K562 (cell line): Measurements from ENCODE around the gene CEACAM8. TPM values are rescaled to one million over a fixed set of nuclear protein-coding genes. Genes with fewer than 3 reads are reported as not detected.

Experiments
- ATAC-seq: fragments of 200-7000 bp; cut with Tn5 transposase; 3 replicates; pipeline ENCODE4 v1.9.1; 2020; ENCODE audit warnings: moderate library complexity
- BruUV-seq: library from RNA; stranded (reverse); fragments of 400-500 nt; replicated peaks from 2 replicates; lab custom pipeline; 2021; lab: Mats Ljungman, UMichigan
- CTCF ChIA-PET: fragments of 300-600 bp; formaldehyde crosslinking; extraction: SDS; loops from one replicate; lab custom pipeline; 2021; ENCODE audit warnings: low intra/inter-chr PET ratio; lab: Yijun Ruan, JAX
- POLR2A ChIA-PET: fragments of 300-600, 350-650 bp; sonication (Branson Sonifier 250); formaldehyde crosslinking; extraction: SDS; loops from one replicate; lab custom pipeline; 2021; ENCODE audit warnings: antibody characterized with exemption, inconsistent platforms; lab: Yijun Ruan, JAX
- DNase-seq, 4 experiments: peaks; one replicate each; pipeline versions ENCODE4 v3.0.0 to v3.0.0-alpha.2; 2011 to 2018; ENCODE audit warnings: low spot score in 3 of 4, mixed read lengths in 3 of 4; ENCODE audit errors: extremely low read depth in 1 of 4
- FAIRE-seq: peaks from 2 replicates; lab custom pipeline; 2011; peaks lifted over from hg19 to GRCh38; lab: Jason Lieb, UNC
- H2AFZ ChIP-seq: 2 replicates; pipeline ENCODE4 v1.6.0; 2011; ENCODE audit warnings: low read depth, low read length, control low read depth, inconsistent platforms
- H3K27ac ChIP-seq: fragments of 200-600 bp; 3 replicates; pipeline ENCODE4 v1.8.0; 2011; ENCODE audit warnings: low read depth, mild to moderate bottlenecking, control low read depth, inconsistent platforms, low read length, moderate library complexity, mixed read lengths; ENCODE audit errors: extremely low read depth
- H3K27me3 ChIP-seq, 2 experiments: fragments of 300-600 bp in 1 of 2; 2 replicates in 1 of 2; 3 replicates in 1 of 2; pipeline versions ENCODE4 v1.6.0 to v1.8.0; 2011; ENCODE audit warnings: inconsistent platforms in 2 of 2, low read length in 2 of 2, mild to moderate bottlenecking in 1 of 2, mixed read lengths in 1 of 2, moderate library complexity in 1 of 2; ENCODE audit not compliant: control insufficient read depth in 2 of 2, insufficient read depth in 2 of 2
- H3K36me3 ChIP-seq: fragments of 300-600 bp; 3 replicates; pipeline ENCODE4 v1.8.0; 2011; ENCODE audit warnings: mild to moderate bottlenecking, low read length, inconsistent platforms; ENCODE audit not compliant: control insufficient read depth, insufficient read depth
- H3K4me1 ChIP-seq, 2 experiments: fragments of 200-600 bp in 1 of 2; replicated peaks in 1 of 2; 2 replicates in 1 of 2; 3 replicates in 1 of 2; pipeline versions ENCODE4 v1.5.1 to v1.8.0; 2011; ENCODE audit warnings: inconsistent platforms in 2 of 2, low read length in 2 of 2, mild to moderate bottlenecking in 1 of 2, mixed read lengths in 1 of 2, moderate library complexity in 1 of 2; ENCODE audit not compliant: control insufficient read depth in 2 of 2, insufficient read depth in 2 of 2
- H3K4me2 ChIP-seq: 2 replicates; pipeline ENCODE4 v1.6.1; 2011; ENCODE audit warnings: low read length, control low read depth, inconsistent platforms, mixed read lengths; ENCODE audit not compliant: insufficient read depth
- H3K4me3 ChIP-seq: fragments of 200-600 bp; sonication (generic), shearing (Covaris generic); 2 replicates; pipeline ENCODE4 v1.5.1; 2016; ENCODE audit warnings: control low read depth, inconsistent platforms
- H3K79me2 ChIP-seq: fragments of 200-600 bp; 3 replicates; pipeline ENCODE4 v1.8.0; 2011; ENCODE audit warnings: low read length, inconsistent platforms; ENCODE audit not compliant: control insufficient read depth, insufficient read depth
- H3K9ac ChIP-seq, 2 experiments: 2 replicates each; pipeline versions ENCODE4 v1.6.0 to v1.6.1; 2011; ENCODE audit warnings: low read depth in 2 of 2, low read length in 2 of 2, control low read depth in 1 of 2, inconsistent platforms in 1 of 2, mild to moderate bottlenecking in 1 of 2, mixed read lengths in 1 of 2; ENCODE audit not compliant: insufficient read depth in 1 of 2
- H3K9me1 ChIP-seq: one replicate; pipeline ENCODE4 v1.6.0; 2011; ENCODE audit warnings: inconsistent platforms, mild to moderate bottlenecking, low read length, moderate library complexity; ENCODE audit not compliant: control insufficient read depth, insufficient read depth
- H3K9me3 ChIP-seq: replicated peaks from 2 replicates; pipeline ENCODE4 v1.5.1; 2011; ENCODE audit warnings: low read depth, low read length, inconsistent platforms; ENCODE audit not compliant: control insufficient read depth, insufficient read depth
- H4K20me1 ChIP-seq: replicated peaks from 2 replicates; pipeline ENCODE4 v1.6.1; 2011; ENCODE audit warnings: low read length, inconsistent platforms, mixed read lengths; ENCODE audit not compliant: control insufficient read depth, insufficient read depth
- ADNP ChIP-seq: fragments of 200-800 bp; sonication (Bioruptor generic); IDR thresholded peaks from 2 replicates; pipeline ENCODE4 v1.6.1; 2016; ENCODE audit warnings: missing genetic modification characterization, missing compliant biosample characterization
- MIER1 ChIP-seq: fragments of 450-650 bp; IDR thresholded peaks from 2 replicates; pipeline ENCODE4 v1.6.1; 2016; ENCODE audit warnings: antibody characterized with exemption, mild to moderate bottlenecking, low read depth
- REST ChIP-seq, 2 experiments: fragments of 450-650 bp; formaldehyde crosslinking in 1 of 2; IDR thresholded peaks; 2 replicates each; pipeline versions ENCODE4 v1.4.0 to v1.6.1; 2014 to 2020; ENCODE audit warnings: mild to moderate bottlenecking in 2 of 2, borderline replicate concordance in 1 of 2, low read depth in 1 of 2
- SPI1 ChIP-seq: IDR thresholded peaks from 2 replicates; pipeline ENCODE4 v1.6.1; 2011; ENCODE audit warnings: low read depth, low read length, control low read depth, borderline replicate concordance
- WGBS: fragments of 100-300 bp; shearing (Covaris generic); methylation state at CpG from one replicate; pipeline ENCODE4 v1.1.6; 2016; ENCODE audit warnings: low coverage, mixed read lengths; ENCODE audit not compliant: insufficient coverage; ENCODE audit errors: missing lambda C conversion rate; 5-methylcytosine and 5-hydroxymethylcytosine counted together
- in situ Hi-C: fragments of 300-500 bp; cut with MboI; formaldehyde crosslinking; loops from 4 replicates; pipeline ENCODE4 v1.15.0; 2018; ENCODE audit warnings: inconsistent platforms, mixed read lengths
- intact Hi-C: fragments of 100-400 bp; cut with micrococcal nuclease; formaldehyde crosslinking; loops from 2 replicates; pipeline ENCODE4 v1.14.2; 2022
- polyA plus RNA-seq, 8 experiments: library from polyadenylated mRNA; depleted of rRNA in 4 of 8; stranded (reverse) in 5 of 8; unstranded in 3 of 8; fragments of >200 nt; fragmentation: Nextera tagmentation in 2 of 8; fragmentation: Illumina TruSeq in 1 of 8; extraction: Ambion mirVana in 2 of 8; extraction: Trizol in 1 of 8; gene quantifications; 2 replicates each; pipeline versions ENCODE4 v1.2.1 to v1.2.3, GENCODE V29; 2011 to 2014; ENCODE audit warnings: inconsistent platforms in 1 of 8, missing spikeins in 1 of 8
- total RNA-seq, 7 experiments: library from RNA; depleted of rRNA in 6 of 7; stranded (reverse); fragments of >200 nt in 6 of 7; fragmentation: Illumina TruSeq in 2 of 7; extraction: Trizol in 2 of 7; gene quantifications; 2 replicates each; pipeline versions ENCODE4 v1.2.1 to v1.2.3, GENCODE V29; 2011 to 2021; ENCODE audit warnings: low replicate concordance in 1 of 7
- TF ChIP-seq, protein P1 (sequence below), 2 experiments: fragments of 450-650 bp; IDR thresholded peaks; 2 replicates each; pipeline ENCODE4 v1.6.1; 2018; ENCODE audit warnings: mild to moderate bottlenecking in 2 of 2, low read depth in 1 of 2; ENCODE audit not compliant: partially characterized antibody in 2 of 2
- TF ChIP-seq, protein P2 (sequence below): fragments of 450-650 bp; IDR thresholded peaks from one replicate; pipeline ENCODE4 v1.6.1; 2018; ENCODE audit warnings: mild to moderate bottlenecking, moderate library complexity; ENCODE audit not compliant: partially characterized antibody

CEACAM8 gene
- total and polyA plus RNA-seq, 9 of the 15 experiments (the other 6 are each of a cell fraction or from before 2014, with no cell fraction given) = not detected

- CTCF ChIA-PET = no interaction called here
- no peak overlapping the region for H3K27ac ChIP-seq
- H3K27me3 ChIP-seq = no peaks in the 10 kb centered on the region; a peak in 1 of 5 replicates
- no peaks in the 10 kb centered on the region for H3K79me2 ChIP-seq
- WGBS = 0% methylated on average over 5 of the region's 5 CpGs
- H3K9me3 ChIP-seq = no peaks in the 10 kb centered on the region
- in situ Hi-C loops (no loop called here), intact Hi-C loops (no loop called here)
- H3K4me1 ChIP-seq = peaks cover 0 to 2% of the 10 kb centered on the region in 2 experiments; a peak in 1 of 5 replicates
- H3K36me3 ChIP-seq = no peaks in the 10 kb centered on the region
- FAIRE-seq = no peak
- H2AFZ ChIP-seq = no peak overlapping the region
- H4K20me1 ChIP-seq = no peaks in the 10 kb centered on the region; the same call in 1 of the 2 replicates
- no TSS peak for BruUV-seq
- H3K9me1 ChIP-seq = no peaks in the 10 kb centered on the region
- no peak overlapping the region for H3K9ac ChIP-seq
- H3K4me2 ChIP-seq = no peak overlapping the region
- peak; percentile 56; the same call in 1 of the 3 replicates for ATAC-seq
- POLR2A ChIA-PET = interaction anchor here (0.5 kb wide), 1 partner anchor 72 kb away, joined by 3 read pairs; no protein-coding TSS in a partner anchor
- DNase-seq = peak; percentile 27 to 41 (median 36)
- H3K4me3 ChIP-seq = no peak overlapping the region
- TF ChIP-seq, protein P1, sequence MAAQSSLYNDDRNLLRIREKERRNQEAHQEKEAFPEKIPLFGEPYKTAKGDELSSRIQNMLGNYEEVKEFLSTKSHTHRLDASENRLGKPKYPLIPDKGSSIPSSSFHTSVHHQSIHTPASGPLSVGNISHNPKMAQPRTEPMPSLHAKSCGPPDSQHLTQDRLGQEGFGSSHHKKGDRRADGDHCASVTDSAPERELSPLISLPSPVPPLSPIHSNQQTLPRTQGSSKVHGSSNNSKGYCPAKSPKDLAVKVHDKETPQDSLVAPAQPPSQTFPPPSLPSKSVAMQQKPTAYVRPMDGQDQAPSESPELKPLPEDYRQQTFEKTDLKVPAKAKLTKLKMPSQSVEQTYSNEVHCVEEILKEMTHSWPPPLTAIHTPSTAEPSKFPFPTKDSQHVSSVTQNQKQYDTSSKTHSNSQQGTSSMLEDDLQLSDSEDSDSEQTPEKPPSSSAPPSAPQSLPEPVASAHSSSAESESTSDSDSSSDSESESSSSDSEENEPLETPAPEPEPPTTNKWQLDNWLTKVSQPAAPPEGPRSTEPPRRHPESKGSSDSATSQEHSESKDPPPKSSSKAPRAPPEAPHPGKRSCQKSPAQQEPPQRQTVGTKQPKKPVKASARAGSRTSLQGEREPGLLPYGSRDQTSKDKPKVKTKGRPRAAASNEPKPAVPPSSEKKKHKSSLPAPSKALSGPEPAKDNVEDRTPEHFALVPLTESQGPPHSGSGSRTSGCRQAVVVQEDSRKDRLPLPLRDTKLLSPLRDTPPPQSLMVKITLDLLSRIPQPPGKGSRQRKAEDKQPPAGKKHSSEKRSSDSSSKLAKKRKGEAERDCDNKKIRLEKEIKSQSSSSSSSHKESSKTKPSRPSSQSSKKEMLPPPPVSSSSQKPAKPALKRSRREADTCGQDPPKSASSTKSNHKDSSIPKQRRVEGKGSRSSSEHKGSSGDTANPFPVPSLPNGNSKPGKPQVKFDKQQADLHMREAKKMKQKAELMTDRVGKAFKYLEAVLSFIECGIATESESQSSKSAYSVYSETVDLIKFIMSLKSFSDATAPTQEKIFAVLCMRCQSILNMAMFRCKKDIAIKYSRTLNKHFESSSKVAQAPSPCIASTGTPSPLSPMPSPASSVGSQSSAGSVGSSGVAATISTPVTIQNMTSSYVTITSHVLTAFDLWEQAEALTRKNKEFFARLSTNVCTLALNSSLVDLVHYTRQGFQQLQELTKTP (IDR thresholded peaks at IDR 0.05; ENCODE audit: low read depth in 1 of 2, partially characterized antibody in 2 of 2) = peak in 1 of 2 experiments; percentile 63
- TF ChIP-seq ADNP (tag) = no peak
- TF ChIP-seq, protein P2, sequence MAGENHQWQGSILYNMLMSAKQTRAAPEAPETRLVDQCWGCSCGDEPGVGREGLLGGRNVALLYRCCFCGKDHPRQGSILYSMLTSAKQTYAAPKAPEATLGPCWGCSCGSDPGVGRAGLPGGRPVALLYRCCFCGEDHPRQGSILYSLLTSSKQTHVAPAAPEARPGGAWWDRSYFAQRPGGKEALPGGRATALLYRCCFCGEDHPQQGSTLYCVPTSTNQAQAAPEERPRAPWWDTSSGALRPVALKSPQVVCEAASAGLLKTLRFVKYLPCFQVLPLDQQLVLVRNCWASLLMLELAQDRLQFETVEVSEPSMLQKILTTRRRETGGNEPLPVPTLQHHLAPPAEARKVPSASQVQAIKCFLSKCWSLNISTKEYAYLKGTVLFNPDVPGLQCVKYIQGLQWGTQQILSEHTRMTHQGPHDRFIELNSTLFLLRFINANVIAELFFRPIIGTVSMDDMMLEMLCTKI = no peak
- TF ChIP-seq MIER1 = peak; percentile 87
- TF ChIP-seq SPI1 = peak; percentile 81; the same call in 1 of the 2 replicates
- peak; percentile 98 for TF ChIP-seq REST (IDR thresholded peaks at IDR 0.05; ENCODE audit: borderline replicate concordance)
- TF ChIP-seq REST (CRISPR knock-in tag; IDR thresholded peaks at IDR 0.05; ENCODE audit: low read depth) = peak; percentile 95
These were observed 7.2 kb upstream of the CEACAM8 start for GRCh38 chr19:42601811-42602443.
